Skeletal muscle satellite cell (primary cell): ENCODE results near the gene RAMACL.

Experiments
- H3K27me3 ChIP-seq: 2 replicates; pipeline ENCODE4 v1.7.0; 2013; ENCODE audit warnings: low read length; ENCODE audit not compliant: control insufficient read depth, insufficient read depth
- H3K36me3 ChIP-seq: 2 replicates; pipeline ENCODE4 v1.7.0; 2013; ENCODE audit warnings: mild to moderate bottlenecking, control low read depth, low read length; ENCODE audit not compliant: insufficient read depth
- H3K4me1 ChIP-seq: 2 replicates; pipeline ENCODE4 v1.7.0; 2013; ENCODE audit warnings: low read length; ENCODE audit not compliant: control insufficient read depth, insufficient read depth
- H3K4me2 ChIP-seq: 2 replicates; pipeline ENCODE4 v1.7.0; 2013; ENCODE audit warnings: mild to moderate bottlenecking, low read length
- H3K4me3 ChIP-seq: 2 replicates; pipeline ENCODE4 v1.7.0; 2013; ENCODE audit warnings: low read length
- H3K9ac ChIP-seq: 2 replicates; pipeline ENCODE4 v1.7.0; 2013; ENCODE audit warnings: mild to moderate bottlenecking, low read depth, low read length, moderate library complexity
- H3K9me3 ChIP-seq: replicated peaks from 2 replicates; pipeline ENCODE4 v1.7.0; 2013; ENCODE audit warnings: mild to moderate bottlenecking, control low read depth, low read length

Gene RAMACL

GRCh38 chr6:166559211-166559610 lies 27.3 kb downstream of the RAMACL start:
- H3K4me2 ChIP-seq = peak overlapping the region; percentile 25
- no peaks in the 10 kb centered on the region for H3K27me3 ChIP-seq
- peaks cover 14% of the 10 kb centered on the region for H3K36me3 ChIP-seq
- no peaks in the 10 kb centered on the region for H3K9me3 ChIP-seq
- peaks cover 85% of the 10 kb centered on the region for H3K4me1 ChIP-seq
- peak overlapping the region; percentile 8 for H3K4me3 ChIP-seq
- peak overlapping the region; percentile 87 for H3K9ac ChIP-seq

- H3K9me3 ChIP-seq = no peaks in the 10 kb centered on the region
- peaks cover 9% of the 10 kb centered on the region for H3K36me3 ChIP-seq
- H3K4me2 ChIP-seq = peak overlapping the region; percentile 25
- peak overlapping the region; percentile 87 for H3K9ac ChIP-seq
- H3K27me3 ChIP-seq = no peaks in the 10 kb centered on the region
- H3K4me3 ChIP-seq = peak overlapping the region; percentile 8
- peaks cover 92% of the 10 kb centered on the region for H3K4me1 ChIP-seq
Measured at GRCh38 chr6:166558156-166559005, 28.1 kb downstream of the RAMACL start.

GRCh38 chr6:166556863-166557322 lies 29.6 kb downstream of the RAMACL start:
- H3K4me1 ChIP-seq = peaks cover 90% of the 10 kb centered on the region
- H3K36me3 ChIP-seq = peaks cover 9% of the 10 kb centered on the region
- H3K9me3 ChIP-seq = no peaks in the 10 kb centered on the region
- H3K27me3 ChIP-seq = no peaks in the 10 kb centered on the region
- peak overlapping the region; percentile 32 for H3K4me3 ChIP-seq
- H3K9ac ChIP-seq = peak overlapping the region; percentile 87
- peak overlapping the region; percentile 70 for H3K4me2 ChIP-seq

GRCh38 chr6:166556336-166556735 lies 30.1 kb downstream of the RAMACL start:
- peak overlapping the region; percentile 29 for H3K4me3 ChIP-seq
- H3K4me1 ChIP-seq = peaks cover 85% of the 10 kb centered on the region
- H3K9me3 ChIP-seq = no peaks in the 10 kb centered on the region
- peak overlapping the region; percentile 62 for H3K4me2 ChIP-seq
- H3K36me3 ChIP-seq = peaks cover 7% of the 10 kb centered on the region
- peak overlapping the region; percentile 80 for H3K9ac ChIP-seq
- H3K27me3 ChIP-seq = no peaks in the 10 kb centered on the region

- H3K9me3 ChIP-seq = no peaks in the 10 kb centered on the region
- H3K9ac ChIP-seq = peak overlapping the region; percentile 74
- no peak overlapping the region for H3K4me3 ChIP-seq
- peaks cover 7% of the 10 kb centered on the region for H3K36me3 ChIP-seq
- no peaks in the 10 kb centered on the region for H3K27me3 ChIP-seq
- H3K4me1 ChIP-seq = peaks cover 72% of the 10 kb centered on the region
- H3K4me2 ChIP-seq = no peak overlapping the region
Measured at GRCh38 chr6:166555086-166555485, 31.4 kb downstream of the RAMACL start.

- Histone ChIP-seq H3K27me3 (no peaks in the 10 kb centered on the region), H3K9ac (peak overlapping the region; percentile 74), H3K4me3 (no peak overlapping the region), H3K4me1 (peaks cover 65% of the 10 kb centered on the region), H3K4me2 (peak overlapping the region; percentile 64), H3K9me3 (peaks cover 4% of the 10 kb centered on the region), H3K36me3 (peaks cover 12% of the 10 kb centered on the region)
Measured at GRCh38 chr6:166554316-166554715, 32.2 kb downstream of the RAMACL start.

- H3K27me3 ChIP-seq = no peaks in the 10 kb centered on the region
- peak overlapping the region; percentile 74 for H3K9ac ChIP-seq
- H3K36me3 ChIP-seq = peaks cover 17% of the 10 kb centered on the region
- H3K9me3 ChIP-seq = peaks cover 6% of the 10 kb centered on the region
- no peak overlapping the region for H3K4me3 ChIP-seq
- H3K4me2 ChIP-seq = peak overlapping the region; percentile 64
- peaks cover 59% of the 10 kb centered on the region for H3K4me1 ChIP-seq
Measured at GRCh38 chr6:166553563-166554271, 32.8 kb downstream of the RAMACL start.

- Histone ChIP-seq H3K4me1 (peaks cover 47% of the 10 kb centered on the region), H3K4me3 (no peak overlapping the region), H3K4me2 (peak overlapping the region; percentile 64), H3K36me3 (peaks cover 17% of the 10 kb centered on the region), H3K9me3 (peaks cover 6% of the 10 kb centered on the region), H3K27me3 (no peaks in the 10 kb centered on the region), H3K9ac (peak overlapping the region; percentile 75)
Measured at GRCh38 chr6:166552600-166552999, 33.9 kb downstream of the RAMACL start.

GRCh38 chr6:166551754-166552495 lies 34.6 kb downstream of the RAMACL start:
- Histone ChIP-seq H3K4me2 (no peak overlapping the region), H3K36me3 (peaks cover 22% of the 10 kb centered on the region), H3K4me3 (no peak overlapping the region), H3K4me1 (peaks cover 42% of the 10 kb centered on the region), H3K9me3 (peaks cover 6% of the 10 kb centered on the region), H3K9ac (no peak overlapping the region), H3K27me3 (no peaks in the 10 kb centered on the region)

GRCh38 chr6:166546653-166547052 lies 39.8 kb downstream of the RAMACL start:
- no peak overlapping the region for H3K4me2 ChIP-seq
- peaks cover 50% of the 10 kb centered on the region for H3K36me3 ChIP-seq
- H3K4me3 ChIP-seq = no peak overlapping the region
- H3K9ac ChIP-seq = no peak overlapping the region
- no peaks in the 10 kb centered on the region for H3K27me3 ChIP-seq
- H3K4me1 ChIP-seq = peaks cover 16% of the 10 kb centered on the region
- peaks cover 6% of the 10 kb centered on the region for H3K9me3 ChIP-seq
